IMR-90 (cell line): ENCODE results near the gene APCDD1L. TPM values are rescaled to one million over a fixed set of nuclear protein-coding genes. Genes with fewer than 3 reads are reported as not detected.
"Not testable (repeated sequence)": the region's sequence is repeated elsewhere in the genome, so short reads cannot be mapped to it uniquely, and the experiment has no call there.

Experiments used
- ATAC-seq: fragments of 200-7000 bp; cut with Tn5 transposase; 2 replicates; pipeline ENCODE4 v1.9.1; 2020; ENCODE audit warnings: low read depth, mild to moderate bottlenecking, moderate library complexity
- BruUV-seq: library from RNA; stranded (reverse); fragments of 400-500 nt; replicated peaks from 2 replicates; lab custom pipeline; 2021; lab: Mats Ljungman, UMichigan
- CTCF ChIA-PET: fragments of 300-600 bp; formaldehyde crosslinking; extraction: SDS; loops from one replicate; lab custom pipeline; 2021; ENCODE audit warnings: antibody characterized with exemption; lab: Yijun Ruan, JAX
- POLR2A ChIA-PET: fragments of 300-600 bp; sonication (Branson Sonifier 250); formaldehyde crosslinking; loops from one replicate; lab custom pipeline; 2022; ENCODE audit warnings: antibody characterized with exemption; ENCODE audit not compliant: unreplicated experiment; lab: Charles Lee
- DNase-seq: peaks from one replicate; pipeline ENCODE4 v3.0.0; 2013
- H2AFZ ChIP-seq: replicated peaks from 2 replicates; pipeline ENCODE3; 2013; ENCODE audit warnings: low read length, mild to moderate bottlenecking; ENCODE audit not compliant: poor library complexity
- H2AK5ac ChIP-seq: 2 replicates; pipeline ENCODE4 v1.6.1; 2013; ENCODE audit warnings: low read depth, low read length, inconsistent platforms
- H2AK9ac ChIP-seq: replicated peaks from 2 replicates; pipeline ENCODE3; 2013; ENCODE audit warnings: mild to moderate bottlenecking, low read depth, low read length, moderate library complexity; ENCODE audit not compliant: poor library complexity
- H2BK120ac ChIP-seq: 2 replicates; pipeline ENCODE4 v1.6.1; 2013; ENCODE audit warnings: low read depth, low read length, inconsistent platforms
- H2BK15ac ChIP-seq: 3 replicates; pipeline ENCODE4 v1.6.1; 2013; ENCODE audit warnings: low read depth, low read length, inconsistent platforms
- H2BK20ac ChIP-seq: 2 replicates; pipeline ENCODE4 v1.6.1; 2013; ENCODE audit warnings: low read depth, mild to moderate bottlenecking, inconsistent platforms, low read length, moderate library complexity
- H2BK5ac ChIP-seq: 2 replicates; pipeline ENCODE4 v1.6.1; 2013; ENCODE audit warnings: mild to moderate bottlenecking, low read depth, low read length, inconsistent platforms; ENCODE audit not compliant: poor library complexity, severe bottlenecking
- H3K14ac ChIP-seq: replicated peaks from 2 replicates; pipeline ENCODE4 v1.6.1; 2013; ENCODE audit warnings: low read depth, low read length, inconsistent platforms
- H3K18ac ChIP-seq: 2 replicates; pipeline ENCODE4 v1.6.1; 2013; ENCODE audit warnings: low read depth, low read length, control low read depth
- H3K23ac ChIP-seq: 2 replicates; pipeline ENCODE4 v1.6.1; 2013; ENCODE audit warnings: low read depth, low read length, inconsistent platforms
- H3K27ac ChIP-seq: 2 replicates; pipeline ENCODE4 v1.5.1; 2013; ENCODE audit warnings: mild to moderate bottlenecking, control low read depth, low read length; ENCODE audit not compliant: insufficient read depth
- H3K27me3 ChIP-seq: 2 replicates; pipeline ENCODE4 v1.6.1; 2013; ENCODE audit warnings: low read length; ENCODE audit not compliant: control insufficient read depth, insufficient read depth
- H3K36me3 ChIP-seq: 2 replicates; pipeline ENCODE4 v1.6.1; 2013; ENCODE audit warnings: low read length, mixed read lengths; ENCODE audit not compliant: control insufficient read depth, insufficient read depth
- H3K4ac ChIP-seq: 2 replicates; pipeline ENCODE4 v1.6.1; 2013; ENCODE audit warnings: low read depth, low read length, inconsistent platforms
- H3K4me1 ChIP-seq: 2 replicates; pipeline ENCODE4 v1.6.1; 2013; ENCODE audit warnings: low read length, mixed read lengths; ENCODE audit not compliant: control insufficient read depth, insufficient read depth
- H3K4me2 ChIP-seq: 2 replicates; pipeline ENCODE4 v1.6.1; 2013; ENCODE audit warnings: low read depth, mild to moderate bottlenecking, control low read depth, low read length, moderate library complexity
- H3K4me3 ChIP-seq: 2 replicates; pipeline ENCODE4 v1.5.1; 2013; ENCODE audit warnings: low read depth, mild to moderate bottlenecking, control low read depth, low read length, moderate library complexity; ENCODE audit not compliant: insufficient read depth
- H3K56ac ChIP-seq: 2 replicates; pipeline ENCODE4 v1.6.1; 2013; ENCODE audit warnings: low read length, inconsistent platforms; ENCODE audit not compliant: insufficient read depth; ENCODE audit errors: extremely low read depth
- H3K79me1 ChIP-seq, 2 experiments: 2 replicates each; pipeline ENCODE4 v1.6.1; 2013; ENCODE audit warnings: low read length in 2 of 2, inconsistent platforms in 1 of 2, low read depth in 1 of 2
- H3K9ac ChIP-seq: 2 replicates; pipeline ENCODE4 v1.6.1; 2013; ENCODE audit warnings: low read depth, low read length, control low read depth
- H3K9me1 ChIP-seq: 2 replicates; pipeline ENCODE4 v1.6.1; 2013; ENCODE audit warnings: low read length, inconsistent platforms; ENCODE audit not compliant: insufficient read depth
- H3K9me3 ChIP-seq: 2 replicates; pipeline ENCODE4 v1.6.1; 2013; ENCODE audit warnings: low read length; ENCODE audit not compliant: control insufficient read depth, insufficient read depth
- H4K20me1 ChIP-seq: 2 replicates; pipeline ENCODE4 v1.6.1; 2013; ENCODE audit warnings: low read length, inconsistent platforms; ENCODE audit not compliant: insufficient read depth
- H4K5ac ChIP-seq: 2 replicates; pipeline ENCODE4 v1.6.1; 2013; ENCODE audit warnings: mild to moderate bottlenecking, low read depth, low read length, control low read depth
- H4K8ac ChIP-seq, 2 experiments: 2 replicates each; pipeline ENCODE4 v1.6.1; 2013; ENCODE audit warnings: low read depth in 2 of 2, low read length in 2 of 2, control low read depth in 1 of 2, inconsistent platforms in 1 of 2
- H4K91ac ChIP-seq: 2 replicates; pipeline ENCODE4 v1.6.1; 2013; ENCODE audit warnings: low read depth, low read length, inconsistent platforms; ENCODE audit not compliant: insufficient read depth
- WGBS, 2 experiments: methylation state at CpG; one replicate each; pipeline versions ENCODE4 v1.1.5 to v1.1.7; 2013; ENCODE audit warnings: missing lambda C conversion rate in 2 of 2; ENCODE audit not compliant: insufficient read length in 1 of 2; ENCODE audit errors: extremely low coverage in 2 of 2; 5-methylcytosine and 5-hydroxymethylcytosine counted together
- dilution Hi-C: fragments of 300-500 bp; cut with HindIII; formaldehyde crosslinking; loops from one replicate; pipeline ENCODE4 v1.14.3; 2018; ENCODE audit warnings: low sequenced_read_pairs; ENCODE audit not compliant: unreplicated experiment
- in situ Hi-C: fragments of 300-500 bp; cut with MboI; formaldehyde crosslinking; loops from 3 replicates; pipeline ENCODE4 v1.14.3; 2019; ENCODE audit warnings: low sequenced_read_pairs, inconsistent platforms, mixed read lengths
- intact Hi-C: fragments of 100-400 bp; cut with micrococcal nuclease; formaldehyde crosslinking; loops from 2 replicates; pipeline ENCODE4 v1.10.0; 2022
- polyA plus RNA-seq, 3 experiments: library from polyadenylated mRNA; depleted of rRNA; stranded (reverse); fragments of >200 nt; gene quantifications; 2 replicates each; pipeline ENCODE4 v1.2.3, GENCODE V29; 2012; ENCODE audit warnings: low replicate concordance in 1 of 3
- total RNA-seq: library from RNA; depleted of rRNA; stranded (reverse); fragments of >200 nt; gene quantifications from 2 replicates; pipeline ENCODE4 v1.2.3, GENCODE V29; 2012

APCDD1L gene
- total and polyA plus RNA-seq, 2 of the 4 experiments (the other 2 are of a cell fraction): 2.5 to 18.3 TPM

GRCh38 chr20:58427571-58427970 is 87.6 kb downstream of the APCDD1L start:
- H3K4me2 ChIP-seq, H2BK20ac ChIP-seq, DNase-seq, H3K36me3 ChIP-seq, ATAC-seq, H3K27me3 ChIP-seq, H3K23ac ChIP-seq, H3K4me1 ChIP-seq, H2BK15ac ChIP-seq, POLR2A ChIA-PET, H2AK5ac ChIP-seq, H3K9ac ChIP-seq, BruUV-seq, H2BK120ac ChIP-seq, H2AK9ac ChIP-seq, H3K18ac ChIP-seq, H3K56ac ChIP-seq, in situ Hi-C loops, H3K4me3 ChIP-seq, dilution Hi-C loops, H4K91ac ChIP-seq, H3K27ac ChIP-seq, H4K8ac ChIP-seq, CTCF ChIA-PET, H2BK5ac ChIP-seq, H2AFZ ChIP-seq, H3K4ac ChIP-seq, intact Hi-C loops, H4K5ac ChIP-seq, H3K9me3 ChIP-seq, H3K14ac ChIP-seq: not testable (repeated sequence)
- Histone ChIP-seq H3K79me1 (peaks cover 63 to 81% of the 10 kb centered on the region in 2 experiments), H4K20me1 (peaks cover 34% of the 10 kb centered on the region), H3K9me1 (peaks cover 21% of the 10 kb centered on the region)
- 100% methylated on average over 2 of the region's 3 CpGs; no CpG with 5 or more reads in 1 of the 2 experiments for whole genome bisulfite sequencing, 2 experiments
